ENCODE data around the gene TBC1D9.

- TF ChIP-seq CTCF (IDR thresholded peaks at IDR 0.05; ENCODE audit: low read length) (no peak), EZH2 (IDR thresholded peaks at IDR 0.05; ENCODE audit: borderline replicate concordance, low read length) (no peak)
Measured at GRCh38 chr4:140675599-140676231, 80.5 kb downstream of the TBC1D9 start.
